ENCODE results near the gene EXOC3L4.
"Not testable (repeated sequence)": the region's sequence is repeated elsewhere in the genome, so short reads cannot be mapped to it uniquely, and the experiment has no call there.

The EXOC3L4 gene

DNA sequence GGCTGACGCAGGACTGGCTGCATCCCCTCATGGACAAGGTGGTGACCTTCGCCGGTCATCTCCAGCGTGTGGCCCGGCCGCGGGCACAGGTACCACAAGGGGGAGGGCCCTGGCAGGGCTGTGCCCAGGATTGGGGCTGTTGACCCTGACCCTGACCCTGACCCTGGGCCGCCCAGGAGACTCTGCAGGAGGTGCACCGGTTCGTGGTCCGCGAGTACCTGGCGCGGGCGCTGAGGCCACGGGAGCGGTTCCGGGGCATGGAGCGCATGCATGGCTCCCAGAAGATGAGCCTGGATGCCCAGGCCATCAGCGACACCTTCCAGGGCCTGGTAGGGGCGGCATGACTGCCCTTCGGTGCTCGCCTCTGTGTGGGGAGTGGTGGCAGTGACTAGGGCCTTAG, 12.9 kb downstream of the EXOC3L4 start:
- no peak overlapping the region for H3K27ac ChIP-seq (ENCODE audit: low read depth, low read length)
- H3K9ac ChIP-seq (ENCODE audit: low read length) = no peak overlapping the region
- peaks cover 19% of the 10 kb centered on the region for H3K27me3 ChIP-seq (ENCODE audit: control insufficient read depth, insufficient read depth, low read length)
- peaks cover 2% of the 10 kb centered on the region for H3K4me1 ChIP-seq (ENCODE audit: control insufficient read depth, insufficient read depth, low read length)
- H3K36me3 ChIP-seq (ENCODE audit: control insufficient read depth, insufficient read depth, low read length) = no peaks in the 10 kb centered on the region
- no peak overlapping the region for H3K4me3 ChIP-seq (ENCODE audit: low read length)

DNA sequence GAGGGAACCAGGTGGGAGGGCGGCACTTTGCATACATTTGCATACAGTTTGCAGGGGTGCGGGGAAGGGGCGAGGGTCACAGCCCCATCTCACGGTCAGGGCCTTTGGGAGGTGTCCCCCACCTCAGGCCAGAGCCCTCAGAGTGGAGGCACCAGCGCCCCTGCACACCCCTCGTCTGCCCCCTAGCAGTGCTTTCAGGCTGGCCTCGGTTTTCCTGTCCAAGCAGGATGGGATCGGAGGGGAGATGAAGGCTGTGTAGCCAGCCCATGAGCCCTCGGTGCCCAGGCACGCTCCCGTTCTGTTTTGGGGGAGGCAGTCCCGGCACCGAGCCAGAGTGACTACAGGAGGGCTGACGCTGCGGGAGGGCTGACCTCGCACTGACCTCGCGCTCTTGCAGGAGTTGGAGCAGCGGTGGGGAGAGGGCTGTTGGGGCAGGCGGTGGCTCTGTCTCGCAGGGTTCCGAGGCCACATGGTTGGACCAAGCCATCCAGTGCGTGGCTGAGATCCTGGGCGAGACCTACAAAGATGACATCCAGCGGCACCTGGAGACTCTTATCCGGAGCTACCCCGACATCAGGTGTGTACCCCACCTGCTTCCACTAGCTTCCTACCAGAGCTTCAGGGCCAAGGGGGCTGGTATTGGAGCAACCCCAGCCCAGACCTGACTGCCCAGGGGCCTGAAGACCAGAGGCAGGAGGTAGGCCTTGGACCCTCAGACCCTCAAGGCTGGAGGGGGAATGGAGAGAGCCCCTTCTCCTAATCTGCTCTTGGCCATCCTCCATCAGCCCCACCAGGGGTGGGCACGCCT, 13.6 kb downstream of the EXOC3L4 start:
- Histone ChIP-seq H3K4me3 (ENCODE audit: low read length) (no peak overlapping the region), H3K4me1 (ENCODE audit: control insufficient read depth, insufficient read depth, low read length) (peaks cover 2% of the 10 kb centered on the region), H3K27me3 (ENCODE audit: control insufficient read depth, insufficient read depth, low read length) (peaks cover 14% of the 10 kb centered on the region), H3K36me3 (ENCODE audit: control insufficient read depth, insufficient read depth, low read length) (no peaks in the 10 kb centered on the region), H3K27ac (ENCODE audit: low read depth, low read length) (no peak overlapping the region), H3K9ac (ENCODE audit: low read length) (no peak overlapping the region)

DNA sequence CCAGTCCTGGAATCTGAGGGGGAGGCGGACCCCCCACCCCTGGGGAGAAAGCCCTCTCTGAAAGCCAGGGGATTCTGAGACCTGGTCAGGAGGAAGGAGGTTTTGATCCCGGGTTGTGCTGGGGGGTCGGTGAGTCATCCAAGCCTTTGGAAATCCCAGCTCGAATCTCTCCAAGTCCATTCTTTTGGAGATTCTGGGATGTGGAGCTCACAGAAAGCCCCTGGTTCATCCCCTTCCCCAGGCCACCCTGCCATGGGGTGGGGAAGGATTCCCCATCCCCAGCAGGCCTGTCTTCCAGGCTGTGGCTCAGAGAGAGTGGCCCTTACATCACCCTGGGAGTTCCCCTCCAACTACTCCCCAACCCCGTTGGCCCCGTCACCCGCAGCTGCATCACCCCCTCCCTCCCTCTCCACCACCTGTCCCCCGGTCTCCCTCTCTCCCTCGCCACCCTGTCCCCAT, 14.3 kb downstream of the EXOC3L4 start:
- H3K36me3 ChIP-seq (ENCODE audit: control insufficient read depth, insufficient read depth, low read length) = no peaks in the 10 kb centered on the region
- no peak overlapping the region for H3K4me3 ChIP-seq (ENCODE audit: low read length)
- peaks cover 2% of the 10 kb centered on the region for H3K4me1 ChIP-seq (ENCODE audit: control insufficient read depth, insufficient read depth, low read length)
- H3K9ac ChIP-seq (ENCODE audit: low read length) = no peak overlapping the region
- H3K27ac ChIP-seq (ENCODE audit: low read depth, low read length) = no peak overlapping the region
- H3K27me3 ChIP-seq (ENCODE audit: control insufficient read depth, insufficient read depth, low read length) = peaks cover 8% of the 10 kb centered on the region

DNA sequence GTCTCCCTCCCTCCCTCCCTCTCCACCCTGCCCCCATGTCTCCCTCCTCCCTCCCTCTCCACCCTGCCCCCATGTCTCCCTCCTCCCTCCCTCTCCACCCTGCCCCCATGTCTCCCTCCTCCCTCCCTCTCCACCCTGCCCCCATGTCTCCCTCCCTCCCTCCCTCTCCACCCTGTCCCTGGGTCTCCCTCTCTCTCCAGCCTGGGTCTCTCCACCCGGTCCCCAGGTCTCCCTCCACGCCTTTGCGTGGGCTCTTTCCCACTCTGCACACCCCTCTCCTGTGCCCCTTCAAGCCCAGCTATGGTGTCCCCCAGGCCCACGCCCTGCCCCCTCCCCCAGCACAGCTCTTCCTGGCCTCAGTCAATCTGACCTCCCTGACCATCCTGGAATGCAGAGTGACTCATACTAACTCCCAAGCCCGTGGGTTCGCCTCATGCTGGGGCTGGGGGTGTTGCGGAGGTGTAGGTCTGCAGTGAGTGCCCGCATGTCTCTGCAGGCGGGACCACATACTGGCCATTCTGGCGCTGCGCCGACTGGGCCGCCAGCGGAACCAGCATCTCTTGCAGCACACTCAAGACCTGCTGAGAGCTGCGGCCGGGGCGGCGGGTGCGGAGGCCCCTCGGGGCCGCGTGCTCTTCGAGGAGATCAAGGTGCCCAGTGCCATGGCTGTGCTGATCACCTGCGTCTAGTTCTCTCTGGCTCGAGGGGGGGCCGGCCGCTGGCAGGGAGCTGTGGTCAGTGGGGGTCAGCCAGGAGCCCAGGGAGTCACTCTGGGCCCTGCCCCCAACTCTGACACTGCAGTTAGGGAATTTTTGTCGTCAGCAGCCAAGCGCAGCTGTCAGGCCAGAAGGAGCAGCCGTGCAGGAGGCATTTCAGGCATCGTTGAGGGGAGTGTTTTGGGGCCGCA, 15.3 kb downstream of the EXOC3L4 start:
- Histone ChIP-seq H3K9ac (ENCODE audit: low read length) (no peak overlapping the region), H3K4me3 (ENCODE audit: low read length) (peak overlapping the region; percentile 2), H3K27me3 (ENCODE audit: control insufficient read depth, insufficient read depth, low read length) (peaks cover under 1% of the 10 kb centered on the region), H3K4me1 (ENCODE audit: control insufficient read depth, insufficient read depth, low read length) (peaks cover 2% of the 10 kb centered on the region), H3K27ac (ENCODE audit: low read depth, low read length) (no peak overlapping the region), H3K36me3 (ENCODE audit: control insufficient read depth, insufficient read depth, low read length) (no peaks in the 10 kb centered on the region)

DNA sequence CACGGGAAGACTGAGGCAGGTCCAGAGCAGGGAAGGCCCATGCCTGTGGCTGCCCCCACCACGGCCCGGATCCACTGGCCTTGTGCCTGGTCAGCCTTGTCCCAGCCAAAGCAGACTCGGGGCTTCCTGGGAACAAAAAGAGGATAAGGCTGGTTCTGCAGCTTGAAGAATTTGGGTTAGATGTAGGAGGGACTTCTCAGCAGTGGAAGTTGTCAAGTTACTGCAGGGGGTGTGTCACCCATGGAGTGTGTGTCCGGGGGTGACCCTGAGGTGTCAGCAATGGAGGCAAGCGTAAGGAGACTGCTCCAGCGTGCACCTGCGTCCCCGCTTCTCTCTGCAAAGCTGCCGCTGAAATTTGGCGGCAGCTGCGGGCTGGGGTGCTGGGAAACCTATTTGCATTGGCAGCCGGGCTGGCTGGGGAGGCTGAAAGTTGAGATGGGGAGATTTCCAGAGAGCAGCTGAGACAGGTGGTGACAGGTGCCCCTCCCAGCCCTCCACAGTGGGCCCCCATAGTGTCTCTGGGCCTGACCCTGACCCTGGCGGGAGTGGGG, 16.2 kb downstream of the EXOC3L4 start:
- H3K27ac ChIP-seq (ENCODE audit: low read depth, low read length) = peak overlapping the region; percentile 7

DNA sequence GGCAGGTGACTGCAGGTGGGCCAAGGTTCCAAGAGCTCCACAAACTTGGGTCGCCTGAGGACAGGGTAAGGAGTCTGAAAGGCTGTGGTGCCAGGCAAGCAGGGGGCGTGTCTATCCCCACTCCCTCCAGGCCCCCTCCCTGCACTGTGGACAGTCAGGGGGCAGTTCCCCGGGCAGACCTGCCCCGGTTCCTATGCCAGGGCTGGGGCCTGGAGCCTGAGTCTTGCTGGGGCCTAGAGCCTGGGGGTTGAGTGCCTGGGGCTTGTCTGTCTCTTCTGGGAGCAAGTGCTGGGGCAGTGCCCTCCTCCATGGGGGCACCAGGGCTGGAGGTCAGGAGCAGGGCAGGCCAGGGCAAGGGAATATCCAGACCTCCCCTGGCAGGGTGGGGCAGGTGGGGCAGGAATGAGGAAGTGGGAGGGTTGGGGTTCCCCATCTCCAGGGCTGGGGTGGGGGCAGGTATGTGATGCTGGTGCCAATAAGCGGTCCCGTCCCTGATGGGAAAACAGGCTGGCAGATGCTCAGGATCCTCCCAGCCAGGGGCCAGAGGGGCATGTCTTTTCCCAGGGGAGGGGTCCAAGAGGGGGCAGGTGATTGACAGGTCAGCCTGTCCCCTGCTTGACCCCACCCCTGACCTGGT, 16.8 kb downstream of the EXOC3L4 start:
- no peak overlapping the region for H3K9ac ChIP-seq (ENCODE audit: low read length)

More for the DNA sequence above, 16.2 kb downstream of the EXOC3L4 start:
- H3K27me3 ChIP-seq (ENCODE audit: control insufficient read depth, insufficient read depth, low read length) = no peaks in the 10 kb centered on the region
- no peak overlapping the region for H3K4me3 ChIP-seq (ENCODE audit: low read length)
- no peak overlapping the region for H3K9ac ChIP-seq (ENCODE audit: low read length)
- H3K4me1 ChIP-seq (ENCODE audit: control insufficient read depth, insufficient read depth, low read length) = peaks cover 2% of the 10 kb centered on the region
- no peaks in the 10 kb centered on the region for H3K36me3 ChIP-seq (ENCODE audit: control insufficient read depth, insufficient read depth, low read length)

DNA sequence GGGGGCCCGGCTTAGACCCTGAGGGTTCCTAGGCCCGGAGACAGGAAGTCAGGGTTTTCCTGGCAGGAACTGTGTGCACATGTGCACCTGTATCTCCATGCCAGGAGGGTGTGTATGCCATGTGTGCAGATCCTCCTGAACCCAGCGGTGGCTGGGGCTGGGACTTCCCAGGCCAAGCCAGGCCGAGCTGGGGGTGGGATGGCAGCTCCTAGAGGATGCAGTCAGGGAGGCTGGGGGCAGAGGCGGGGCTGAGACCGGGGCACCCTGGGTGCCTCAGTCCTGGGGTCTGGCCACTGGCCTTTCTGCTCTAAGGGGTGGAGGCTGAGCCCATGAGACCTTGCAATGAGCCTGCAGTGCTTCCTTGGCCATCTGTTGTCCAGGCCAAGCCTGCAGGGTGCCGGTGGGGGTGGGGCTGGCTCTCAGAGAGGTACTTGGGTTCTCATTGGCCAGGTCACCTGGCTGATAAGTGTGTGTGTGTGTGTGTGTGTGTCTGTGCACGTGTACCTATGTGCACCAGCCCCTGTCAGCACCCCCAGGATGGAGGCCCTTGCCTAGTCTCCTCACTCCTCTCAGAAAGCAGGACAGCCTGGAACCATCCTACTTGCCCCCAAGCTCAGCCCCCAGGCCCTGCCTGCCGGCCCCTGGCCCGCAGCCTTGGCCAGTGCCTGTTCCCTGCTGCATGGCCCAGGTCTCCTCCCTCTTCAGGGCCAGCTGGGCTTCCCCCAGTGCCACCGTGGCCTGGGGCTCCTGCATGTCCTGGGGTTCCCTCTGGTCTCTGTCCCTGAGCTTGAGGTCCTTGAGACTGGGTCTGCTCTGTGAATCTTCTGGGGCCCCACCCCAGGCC, 18.1 kb downstream of the EXOC3L4 start:
- Histone ChIP-seq H3K4me3 (ENCODE audit: low read length) (no peak overlapping the region), H3K4me1 (ENCODE audit: control insufficient read depth, insufficient read depth, low read length) (peaks cover 2% of the 10 kb centered on the region), H3K27ac (ENCODE audit: low read depth, low read length) (no peak overlapping the region), H3K27me3 (ENCODE audit: control insufficient read depth, insufficient read depth, low read length) (no peaks in the 10 kb centered on the region), H3K9ac (ENCODE audit: low read length) (no peak overlapping the region), H3K36me3 (ENCODE audit: control insufficient read depth, insufficient read depth, low read length) (no peaks in the 10 kb centered on the region)

More for the DNA sequence above, 16.8 kb downstream of the EXOC3L4 start:
- Histone ChIP-seq H3K4me1 (ENCODE audit: control insufficient read depth, insufficient read depth, low read length) (peaks cover 2% of the 10 kb centered on the region), H3K36me3 (ENCODE audit: control insufficient read depth, insufficient read depth, low read length) (no peaks in the 10 kb centered on the region), H3K27ac (ENCODE audit: low read depth, low read length) (peak overlapping the region; percentile 7), H3K4me3 (ENCODE audit: low read length) (no peak overlapping the region), H3K27me3 (ENCODE audit: control insufficient read depth, insufficient read depth, low read length) (no peaks in the 10 kb centered on the region)

DNA sequence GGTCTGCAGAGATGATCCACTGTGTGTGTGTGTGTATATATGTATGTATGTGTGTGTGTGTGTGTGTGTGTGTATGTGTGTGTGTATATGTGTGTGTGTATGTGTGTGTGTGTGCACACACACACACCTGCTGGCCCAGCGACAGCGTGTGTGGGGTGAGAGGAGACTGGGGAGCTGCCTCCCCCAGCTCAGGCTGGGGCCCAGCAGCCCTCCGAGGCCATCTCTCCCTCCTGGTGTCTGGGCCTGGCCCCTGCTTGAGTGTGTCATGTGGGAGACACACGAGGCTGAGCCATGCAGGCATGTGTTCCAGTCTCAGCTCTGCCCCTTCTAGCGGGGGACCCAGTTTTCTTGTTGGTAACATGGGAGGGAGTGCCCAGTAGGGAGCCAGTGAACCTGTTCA, 18.8 kb downstream of the EXOC3L4 start:
- no peak overlapping the region for H3K4me3 ChIP-seq (ENCODE audit: low read length)
- H3K4me1 ChIP-seq (ENCODE audit: control insufficient read depth, insufficient read depth, low read length) = peaks cover 2% of the 10 kb centered on the region
- H3K36me3 ChIP-seq (ENCODE audit: control insufficient read depth, insufficient read depth, low read length) = no peaks in the 10 kb centered on the region
- H3K27ac ChIP-seq (ENCODE audit: low read depth, low read length) = no peak overlapping the region
- H3K9ac ChIP-seq (ENCODE audit: low read length) = no peak overlapping the region
- no peaks in the 10 kb centered on the region for H3K27me3 ChIP-seq (ENCODE audit: control insufficient read depth, insufficient read depth, low read length)

DNA sequence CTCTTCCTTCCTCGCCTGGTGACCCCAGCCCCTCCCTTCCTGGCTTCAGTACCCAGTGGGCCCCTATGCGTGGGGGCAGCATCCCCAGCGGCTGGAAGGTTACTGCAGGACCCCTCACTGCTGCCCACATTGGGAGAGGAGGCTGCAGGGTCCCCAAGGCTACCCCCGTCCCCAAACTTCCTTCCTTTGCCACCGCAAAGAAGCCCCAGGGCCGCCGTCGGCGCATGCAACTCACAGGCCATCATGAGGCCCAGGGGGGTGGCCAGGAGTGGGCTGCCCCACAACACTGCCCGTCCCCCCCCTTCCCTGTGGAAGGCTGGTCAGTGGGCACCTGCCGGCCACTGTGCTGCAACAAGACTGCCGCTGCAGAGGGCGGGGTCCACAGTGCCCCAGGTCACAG, 19.2 kb downstream of the EXOC3L4 start:
- H3K36me3 ChIP-seq (ENCODE audit: control insufficient read depth, insufficient read depth, low read length) = no peaks in the 10 kb centered on the region
- no peak overlapping the region for H3K9ac ChIP-seq (ENCODE audit: low read length)
- peaks cover 6% of the 10 kb centered on the region for H3K4me1 ChIP-seq (ENCODE audit: control insufficient read depth, insufficient read depth, low read length)
- no peak overlapping the region for H3K4me3 ChIP-seq (ENCODE audit: low read length)
- H3K27ac ChIP-seq (ENCODE audit: low read depth, low read length) = no peak overlapping the region
- no peaks in the 10 kb centered on the region for H3K27me3 ChIP-seq (ENCODE audit: control insufficient read depth, insufficient read depth, low read length)

DNA sequence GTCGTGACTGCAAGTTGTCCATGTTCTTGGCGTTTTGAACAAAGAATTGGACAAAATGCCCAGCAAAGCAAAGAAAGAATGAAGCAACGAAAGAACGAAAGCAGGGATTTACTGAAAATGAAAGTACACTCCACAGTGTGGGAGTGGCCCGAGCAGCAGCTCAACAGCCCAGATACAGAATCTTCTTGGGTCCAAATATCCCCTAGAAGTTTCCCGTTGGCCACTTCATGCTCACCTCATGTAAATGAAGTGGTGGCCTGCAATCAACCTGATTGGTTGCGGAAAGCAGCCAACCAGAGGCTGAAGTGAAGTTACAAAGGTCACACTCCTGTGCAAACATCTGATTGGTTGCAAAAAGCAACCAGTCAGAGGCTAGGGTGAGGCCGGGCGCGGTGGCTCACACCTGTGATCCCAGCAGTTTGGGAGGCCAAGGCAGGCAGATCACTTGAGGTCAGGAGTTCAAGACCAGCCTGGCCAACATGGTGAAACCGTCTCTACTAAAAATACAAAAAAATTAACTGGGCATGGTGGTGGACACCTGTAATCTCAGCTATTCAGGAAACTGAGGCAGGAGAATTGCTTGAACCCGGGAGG, 20.7 kb downstream of the EXOC3L4 start:
- H3K27ac ChIP-seq (ENCODE audit: low read depth, low read length); H3K4me1 ChIP-seq (ENCODE audit: control insufficient read depth, insufficient read depth, low read length); H3K36me3 ChIP-seq (ENCODE audit: control insufficient read depth, insufficient read depth, low read length); H3K9ac ChIP-seq (ENCODE audit: low read length); H3K27me3 ChIP-seq (ENCODE audit: control insufficient read depth, insufficient read depth, low read length): not testable (repeated sequence)
- H3K4me3 ChIP-seq (ENCODE audit: low read length) = peak overlapping the region; percentile 40

DNA sequence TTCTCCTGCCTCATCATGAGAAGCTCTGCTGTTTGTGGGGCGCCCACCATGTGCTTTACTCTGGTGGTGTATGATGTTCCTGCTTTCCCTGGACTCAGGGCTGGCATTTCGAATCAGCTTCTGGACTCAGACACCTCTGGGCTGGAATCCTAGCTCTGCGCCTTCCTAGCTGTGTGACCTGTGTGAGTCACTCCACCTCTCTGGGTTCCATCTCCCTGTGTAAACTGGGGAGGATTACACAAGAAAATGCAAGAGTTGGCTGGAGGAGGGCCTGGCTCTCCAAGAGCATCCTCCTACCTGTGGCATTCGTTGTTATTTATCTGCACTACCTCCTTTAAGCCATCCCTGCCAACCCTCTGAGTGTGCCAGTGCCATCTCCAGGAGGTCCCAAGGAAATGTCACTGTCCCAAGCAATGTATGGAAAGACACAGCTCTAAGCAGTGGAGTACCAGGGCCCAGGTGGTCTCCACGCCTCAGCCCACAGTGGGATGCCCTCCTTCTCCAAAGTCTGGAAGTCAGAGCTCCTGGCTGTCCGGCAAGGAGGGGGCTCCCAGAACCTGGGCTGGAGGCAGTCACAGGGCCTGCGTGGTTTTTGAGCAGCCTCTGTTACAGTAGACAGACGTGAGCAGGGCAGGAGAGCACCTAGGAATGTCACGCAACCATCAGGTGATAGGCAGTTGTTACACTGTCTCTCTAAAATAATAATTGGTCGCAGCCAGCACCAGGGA, 21.5 kb downstream of the EXOC3L4 start:
- Histone ChIP-seq H3K4me1 (ENCODE audit: control insufficient read depth, insufficient read depth, low read length) (peaks cover 3% of the 10 kb centered on the region), H3K27ac (ENCODE audit: low read depth, low read length) (no peak overlapping the region), H3K9ac (ENCODE audit: low read length) (no peak overlapping the region), H3K4me3 (ENCODE audit: low read length) (no peak overlapping the region), H3K27me3 (ENCODE audit: control insufficient read depth, insufficient read depth, low read length) (no peaks in the 10 kb centered on the region), H3K36me3 (ENCODE audit: control insufficient read depth, insufficient read depth, low read length) (no peaks in the 10 kb centered on the region)

All from rectal smooth muscle tissue (tissue), 1 donor.